G401.6 (cell line): ENCODE data around the gene MRRF.
"Not testable (repeated sequence)": the region's sequence is repeated elsewhere in the genome, so short reads cannot be mapped to it uniquely, and the experiment has no call there.

ENCODE experiments used
- FAIRE-seq: peaks from 2 replicates; lab custom pipeline; 2012; peaks lifted over from hg19 to GRCh38; lab: Jason Lieb, UNC

The MRRF gene

DNA sequence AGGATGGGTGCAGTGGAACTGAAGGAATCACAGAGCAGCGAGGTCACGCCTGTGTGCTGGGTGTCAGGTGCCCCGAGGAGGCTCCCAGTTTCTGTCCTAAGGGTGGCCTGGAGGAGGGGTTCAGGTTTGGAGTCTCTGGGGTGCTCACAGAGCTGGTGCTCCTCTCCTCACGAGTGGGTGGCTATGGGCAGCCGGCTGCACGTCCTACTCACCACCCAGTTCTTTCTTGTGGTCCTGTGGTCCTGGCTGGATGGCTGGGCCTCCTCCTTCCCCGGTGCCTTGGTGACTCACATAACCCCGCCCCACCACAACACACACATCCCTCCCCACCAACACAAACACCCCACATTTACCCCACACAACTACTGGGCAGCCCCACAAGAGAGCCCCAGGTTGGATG is 96.2 kb downstream of the MRRF start:
- FAIRE-seq, result no peak

DNA sequence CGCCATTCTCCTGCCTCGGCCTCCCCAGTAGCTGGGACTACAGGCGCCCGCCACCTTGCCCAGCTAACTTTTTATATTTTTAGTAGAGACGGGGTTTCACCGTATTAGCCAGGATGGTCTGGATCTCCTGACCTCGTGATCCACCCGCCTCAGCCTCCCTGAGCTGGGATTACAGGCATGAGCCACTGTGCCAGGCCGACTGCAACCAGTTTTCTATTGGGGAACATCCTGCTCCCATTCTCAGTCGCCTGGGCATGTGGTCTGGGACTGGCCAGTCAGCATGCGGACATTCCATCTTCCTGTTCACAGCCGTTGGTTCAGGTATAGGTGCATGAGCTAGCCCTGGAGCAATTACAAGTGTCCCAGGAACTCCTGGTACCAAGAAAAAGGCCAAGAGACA is 98.4 kb downstream of the MRRF start:
- not testable (repeated sequence) for FAIRE-seq

DNA sequence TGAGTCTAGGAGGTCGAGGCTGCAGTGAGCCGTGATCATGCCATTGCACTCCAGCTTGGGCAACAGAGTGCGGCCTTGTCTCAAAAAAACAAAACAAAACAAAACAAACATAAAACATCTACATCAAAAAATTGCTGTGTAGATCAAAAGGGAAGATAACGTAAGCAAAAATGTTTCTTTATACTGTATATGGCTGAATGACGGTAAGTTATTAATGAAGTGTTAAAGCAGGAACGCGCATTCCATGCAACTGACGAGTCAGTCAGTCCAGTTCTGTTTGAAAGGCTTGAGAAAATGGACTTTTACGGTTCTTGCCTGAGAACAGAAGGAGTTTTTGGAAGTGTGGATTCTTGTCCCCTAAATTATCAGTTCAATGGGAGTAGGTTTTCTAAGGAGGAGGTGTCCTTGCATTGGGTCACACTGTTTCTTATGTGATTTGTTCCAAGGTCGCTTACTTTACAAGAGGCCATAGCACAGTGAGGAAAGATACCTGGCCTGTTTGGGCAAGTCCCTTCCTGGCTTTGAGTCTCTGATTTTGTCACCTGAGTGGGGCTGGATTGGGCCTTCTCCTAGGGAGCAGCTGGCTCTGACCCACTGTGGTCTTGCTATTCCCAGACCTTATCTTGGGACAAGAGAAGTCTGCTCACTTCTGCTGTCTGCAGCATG is 99.6 kb downstream of the MRRF start:
- no peak for FAIRE-seq

GRCh38 chr9:122364783-122365150 is 100.1 kb downstream of the MRRF start:
- FAIRE-seq, result no peak

DNA sequence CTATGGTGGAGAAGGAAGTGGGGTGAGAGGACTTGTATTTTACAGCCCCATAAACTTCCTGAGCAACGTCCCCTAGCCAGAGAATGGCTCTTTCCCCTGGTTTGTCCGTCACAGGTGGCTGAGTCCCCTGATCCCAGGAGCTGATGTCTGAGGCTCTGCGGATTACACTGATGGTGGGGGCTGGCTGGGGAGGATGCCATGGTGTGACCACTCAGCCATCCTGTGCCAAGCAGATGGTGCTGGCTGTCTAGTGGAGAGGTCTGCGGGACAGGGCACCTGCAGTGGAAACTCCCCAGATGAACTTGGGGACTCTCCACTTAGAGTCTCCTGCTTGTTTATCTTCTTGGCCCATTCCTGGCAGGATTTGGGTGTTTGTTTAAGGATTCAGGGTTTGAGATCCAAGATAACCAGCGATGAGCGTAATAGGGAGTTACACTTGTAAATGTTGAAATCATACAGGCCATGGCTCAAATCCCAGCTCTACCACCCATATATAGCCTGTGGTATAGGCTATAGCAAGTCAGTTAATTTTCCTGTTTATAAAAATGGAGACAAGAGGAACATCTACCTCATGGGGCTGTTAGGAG is 101.5 kb downstream of the MRRF start:
- no peak for FAIRE-seq

- FAIRE-seq, result no peak
These were observed 102.4 kb downstream of the MRRF start for GRCh38 chr9:122367065-122367464.

DNA sequence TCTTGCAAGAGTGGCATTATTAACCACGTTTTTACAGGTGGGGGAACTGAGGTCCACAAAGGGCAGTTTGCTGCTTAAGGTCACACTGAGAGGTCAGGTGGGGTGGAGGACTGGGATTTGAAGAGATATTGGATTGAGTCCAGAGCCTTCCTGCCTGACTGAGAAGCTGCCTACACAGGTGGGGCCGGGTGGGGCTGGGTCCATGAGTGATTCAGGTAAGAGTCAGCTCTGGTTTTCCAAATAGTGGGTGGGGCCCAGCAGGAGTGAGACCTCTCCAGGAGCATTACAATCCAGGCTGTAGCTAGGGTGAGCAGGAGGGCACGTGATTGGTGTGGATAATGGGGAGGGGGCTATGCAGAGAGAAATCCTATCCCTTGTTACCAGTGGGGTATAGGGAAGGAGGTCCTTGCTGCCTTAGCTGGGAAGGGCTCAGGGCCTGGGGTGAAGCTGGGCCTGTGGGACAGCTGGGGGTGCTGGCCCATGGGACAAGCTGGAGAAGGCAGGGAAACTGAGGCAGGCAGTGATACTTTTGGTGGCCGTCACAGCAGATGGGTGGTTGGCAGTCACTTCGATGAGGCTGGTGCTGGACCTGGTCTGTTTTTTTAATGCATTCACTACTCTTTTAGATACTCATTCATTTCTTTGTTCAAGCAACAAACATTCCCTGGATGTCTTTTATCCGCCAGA is 103.2 kb downstream of the MRRF start:
- FAIRE-seq, result no peak

- FAIRE-seq, result no peak
These were observed 104.0 kb downstream of the MRRF start for GRCh38 chr9:122368642-122369041.

DNA sequence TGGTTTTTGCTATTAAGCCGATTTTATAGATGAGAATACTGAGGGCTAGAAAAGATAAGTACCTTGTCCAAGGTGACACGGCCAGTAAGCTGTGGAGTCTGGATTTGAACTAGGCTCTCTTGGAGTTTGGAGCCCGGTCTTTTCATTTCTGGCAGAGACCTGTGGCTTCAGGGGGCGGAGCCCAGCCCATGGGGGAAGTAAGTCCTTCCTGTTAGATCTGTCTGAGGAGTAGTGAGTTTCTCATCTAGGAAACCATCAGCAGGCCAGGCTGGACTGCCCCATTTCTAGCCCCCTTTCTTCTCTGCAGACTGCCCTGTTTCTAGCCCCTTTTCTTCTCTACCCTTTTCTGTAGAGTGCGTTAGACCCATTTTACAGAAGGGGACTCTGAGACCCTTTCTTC is 105.6 kb downstream of the MRRF start:
- no peak for FAIRE-seq

- FAIRE-seq, result no peak
These were observed 106.4 kb downstream of the MRRF start, which contains the start of gene PTGS1 for GRCh38 chr9:122370869-122371755. TSS of gene PTGS1 (plus strand) at chr9:122371024. CDS start at chr9:122371085, 61 bp downstream.

- no peak for FAIRE-seq
These were observed 107.2 kb downstream of the MRRF start for GRCh38 chr9:122371846-122372245.

DNA sequence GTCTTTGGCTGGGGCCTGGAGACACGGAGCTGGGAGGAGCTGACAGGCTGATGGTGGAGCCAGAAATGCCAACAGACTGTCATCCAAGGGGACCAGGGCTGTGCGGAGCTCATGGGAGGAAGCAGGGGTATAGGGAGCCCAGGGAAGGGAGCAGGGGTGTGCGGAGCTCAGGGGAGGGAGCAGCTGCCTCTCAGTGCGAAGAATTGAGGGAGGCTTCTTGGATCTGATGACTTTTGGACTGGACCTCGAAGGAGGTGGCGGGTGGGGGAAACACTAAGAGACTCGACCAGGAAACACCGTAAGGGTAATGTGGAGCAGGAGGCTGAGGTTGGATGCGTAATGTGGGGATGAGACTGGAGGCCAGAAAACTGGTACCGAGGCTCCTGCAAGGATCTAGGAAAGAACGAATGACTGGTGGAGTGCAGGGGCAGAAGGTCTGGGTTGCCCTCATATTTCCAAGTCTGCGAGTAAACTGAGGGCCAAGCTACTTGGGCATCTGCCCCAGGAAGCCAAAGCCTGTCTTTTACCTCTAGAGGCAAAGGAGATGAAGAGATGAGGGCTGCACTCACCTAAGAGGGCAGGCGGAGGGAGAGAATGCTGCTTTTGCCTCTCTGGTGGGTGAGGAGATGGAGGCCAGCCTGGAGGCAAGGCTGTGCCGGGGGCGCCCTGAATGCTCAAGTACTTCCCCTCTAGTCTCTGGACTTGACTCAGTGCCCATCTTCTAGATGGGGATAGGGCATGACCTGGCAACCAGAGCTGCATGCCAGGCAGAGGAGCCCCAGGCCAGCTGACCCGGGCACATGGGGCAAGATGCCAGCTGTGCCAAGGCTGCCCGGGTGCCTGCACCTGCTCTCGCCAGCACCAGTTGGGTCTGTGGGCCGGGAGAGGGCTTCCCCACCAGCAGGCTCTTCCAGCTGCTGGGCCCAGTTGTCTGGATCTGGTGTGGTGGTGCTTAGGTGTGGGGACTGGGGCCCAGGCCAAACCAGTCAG is 108.5 kb downstream of the MRRF start:
- no peak for FAIRE-seq

GRCh38 chr9:122374885-122375420 is 110.3 kb downstream of the MRRF start:
- FAIRE-seq, result no peak

DNA sequence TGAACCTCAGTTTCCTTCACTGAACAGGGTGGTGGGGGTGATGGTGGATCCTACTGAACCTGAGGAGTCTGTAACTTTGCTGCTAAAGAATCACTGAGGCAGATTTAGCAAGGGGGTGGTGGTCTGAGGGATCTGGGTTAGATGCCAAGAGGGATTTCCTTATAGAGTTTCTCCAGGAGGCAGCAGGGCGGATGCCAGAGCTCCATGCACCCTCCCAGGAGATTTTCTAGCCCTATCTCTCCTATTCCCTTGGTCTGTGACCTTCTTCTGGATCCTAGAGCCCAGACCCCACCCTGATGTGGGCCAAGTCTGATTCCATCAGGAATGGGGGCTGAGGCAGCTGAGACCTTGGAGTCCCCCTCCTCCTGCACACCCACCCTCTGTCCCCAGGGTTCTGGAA is 112.1 kb downstream of the MRRF start:
- no peak for FAIRE-seq

GRCh38 chr9:122377241-122378164 is 112.8 kb downstream of the MRRF start:
- no peak for FAIRE-seq

DNA sequence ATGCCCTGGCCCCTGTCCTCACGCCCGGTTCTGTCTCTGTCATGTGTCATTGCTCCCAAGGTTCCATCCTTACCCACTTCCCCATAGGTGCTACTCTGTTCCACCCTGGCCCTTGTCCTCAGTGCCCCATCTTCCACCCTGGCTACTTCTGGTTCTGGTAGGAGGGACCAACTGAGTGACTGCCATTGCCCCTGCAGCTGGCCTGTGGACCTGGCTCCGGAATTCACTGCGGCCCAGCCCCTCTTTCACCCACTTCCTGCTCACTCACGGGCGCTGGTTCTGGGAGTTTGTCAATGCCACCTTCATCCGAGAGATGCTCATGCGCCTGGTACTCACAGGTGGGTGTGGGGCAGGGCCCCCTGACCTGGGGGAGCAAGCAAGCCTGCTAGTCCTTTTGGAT is 113.6 kb downstream of the MRRF start:
- FAIRE-seq, result no peak

DNA sequence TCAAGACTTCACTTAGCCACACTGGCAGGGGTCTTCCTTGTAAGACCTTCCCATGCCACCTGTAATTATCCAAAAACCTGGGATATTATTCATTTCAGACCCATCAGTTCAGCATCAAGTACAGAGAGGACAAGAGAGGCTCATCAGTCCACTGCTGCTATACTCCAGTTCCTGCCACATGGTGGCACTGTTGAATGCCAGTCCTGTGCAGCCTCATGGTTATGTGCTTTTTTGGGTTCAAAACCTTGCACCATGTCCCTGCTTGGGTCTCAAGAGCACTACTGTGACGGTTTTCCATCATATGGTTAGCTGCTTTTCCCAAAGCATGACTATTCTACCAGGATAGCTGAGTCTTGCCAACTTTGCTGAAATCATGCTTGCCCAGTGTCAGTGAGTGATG is 114.7 kb downstream of the MRRF start:
- FAIRE-seq, result no peak

- FAIRE-seq, result no peak
These were observed 115.6 kb downstream of the MRRF start for GRCh38 chr9:122380293-122380692.
